Measurements from ENCODE around the gene MRPL2.
A peak's percentile ranks its signal among the peaks of the same experiment; 100 is the strongest.

MRPL2 gene

GRCh38 chr6:43077333-43077809, 18.1 kb upstream of the MRPL2 start:
- in situ Hi-C loops (cut with HindIII; ENCODE audit: low pct_unique_long_range_greater_than_20kb, low sequenced_read_pairs) = no loop called here
- no peak for DNase-seq (ENCODE audit: low read depth in 1 of 2, low spot score in 1 of 2)
- no peak for TF ChIP-seq JUND (IDR thresholded peaks at IDR 0.05; ENCODE audit: low read depth)

- DNase-seq (ENCODE audit: low read depth in 1 of 2, low spot score in 1 of 2) = peak in 1 of 2 experiments; percentile 42
- no peak for TF ChIP-seq JUND (IDR thresholded peaks at IDR 0.05; ENCODE audit: low read depth)
- in situ Hi-C loops (cut with HindIII; ENCODE audit: low pct_unique_long_range_greater_than_20kb, low sequenced_read_pairs) = no loop called here
Measured at GRCh38 chr6:43076464-43077332, 17.5 kb upstream of the MRPL2 start.

DNA sequence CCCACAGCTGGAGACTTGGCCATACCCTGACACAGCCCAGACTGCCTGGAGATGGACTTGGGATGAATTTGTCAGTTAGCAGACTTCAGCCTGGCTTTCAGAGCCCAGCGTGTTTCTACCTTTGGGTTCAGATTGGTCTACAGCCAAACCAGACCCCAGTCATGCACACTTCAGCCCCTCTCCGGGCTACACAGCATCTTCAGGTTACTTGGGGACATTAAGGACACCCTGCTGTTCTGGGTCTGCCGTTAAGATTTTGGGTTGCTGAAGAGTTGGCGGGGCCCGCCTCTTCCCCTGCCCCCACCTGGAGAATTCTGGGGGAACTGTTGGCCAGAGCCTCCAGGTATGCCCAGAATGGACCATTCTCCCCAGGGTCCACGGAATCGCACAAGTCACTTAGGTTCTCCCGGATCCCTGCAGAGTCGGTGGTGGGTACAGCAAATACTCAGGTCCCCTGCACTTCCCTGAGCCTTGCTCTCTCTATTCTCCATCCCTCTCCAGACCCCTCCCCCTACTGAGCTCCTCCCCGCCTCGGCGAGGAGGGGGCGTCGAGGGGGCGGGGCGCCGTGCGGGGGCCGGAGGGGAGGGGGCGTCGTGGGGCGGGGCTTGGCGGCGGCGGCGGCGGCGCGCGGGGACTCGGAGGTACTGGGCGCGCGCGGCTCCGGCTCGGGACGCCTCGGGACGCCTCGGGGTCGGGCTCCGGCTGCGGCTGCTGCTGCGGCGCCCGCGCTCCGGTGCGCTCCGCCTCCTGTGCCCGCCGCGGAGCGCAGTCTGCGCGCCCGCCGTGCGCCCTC, 16.6 kb upstream of the MRPL2 start, which contains the start of gene PTK7:
TSS of gene PTK7 (plus strand) at position 645 of the 794 bp plus-strand sequence. CDS start 175 bp downstream, outside the sequence.
- peak in 1 of 2 experiments; percentile 70 for DNase-seq (ENCODE audit: low read depth in 1 of 2, low spot score in 1 of 2)
- TF ChIP-seq JUND (IDR thresholded peaks at IDR 0.05; ENCODE audit: low read depth) = no peak
- in situ Hi-C loops (cut with HindIII; ENCODE audit: low pct_unique_long_range_greater_than_20kb, low sequenced_read_pairs) = no loop called here

DNA sequence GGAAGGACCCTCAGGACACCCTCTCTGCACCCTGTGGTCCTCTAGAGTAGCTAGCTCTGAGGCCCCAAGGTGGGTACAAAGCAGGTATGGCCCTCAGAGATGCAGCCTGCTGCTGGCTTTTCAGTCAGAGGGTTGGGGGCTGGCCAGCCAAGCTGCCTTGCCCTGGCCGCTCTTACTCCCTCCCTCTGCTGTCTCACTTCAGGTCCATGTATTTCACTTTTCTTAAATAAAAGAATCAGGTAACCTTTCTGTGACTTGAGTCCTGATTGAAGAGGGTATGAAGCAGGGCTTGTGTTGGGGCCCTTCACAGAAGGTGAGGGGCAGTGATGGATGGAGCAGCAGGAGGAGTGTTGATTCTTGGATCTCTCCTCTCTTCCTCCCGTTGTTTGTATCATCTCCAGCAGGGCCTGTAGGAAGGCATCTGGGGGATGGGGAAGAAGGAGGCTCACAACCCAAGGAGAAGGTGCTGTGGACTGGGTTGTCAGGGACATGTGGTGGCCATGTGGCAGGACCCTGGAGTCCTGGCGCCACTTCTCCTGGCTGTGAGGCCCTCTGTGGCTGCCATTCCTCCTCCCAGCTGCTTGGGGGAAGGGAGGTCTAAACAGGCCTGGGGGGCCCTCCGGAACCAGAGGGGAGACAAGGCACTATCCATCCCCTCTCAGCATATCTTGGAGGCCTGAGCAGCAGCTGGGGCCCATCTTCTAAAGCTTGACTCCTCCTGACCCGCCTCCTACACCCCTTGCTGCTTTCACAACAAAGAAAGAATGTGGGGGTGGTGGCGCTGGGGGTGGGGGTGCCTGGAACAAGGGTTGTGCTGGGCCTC, 15.8 kb upstream of the MRPL2 start:
- TF ChIP-seq JUND (IDR thresholded peaks at IDR 0.05; ENCODE audit: low read depth) = no peak
- no peak for DNase-seq (ENCODE audit: low read depth in 1 of 2, low spot score in 1 of 2)
- in situ Hi-C loops (cut with HindIII; ENCODE audit: low pct_unique_long_range_greater_than_20kb, low sequenced_read_pairs) = no loop called here

DNA sequence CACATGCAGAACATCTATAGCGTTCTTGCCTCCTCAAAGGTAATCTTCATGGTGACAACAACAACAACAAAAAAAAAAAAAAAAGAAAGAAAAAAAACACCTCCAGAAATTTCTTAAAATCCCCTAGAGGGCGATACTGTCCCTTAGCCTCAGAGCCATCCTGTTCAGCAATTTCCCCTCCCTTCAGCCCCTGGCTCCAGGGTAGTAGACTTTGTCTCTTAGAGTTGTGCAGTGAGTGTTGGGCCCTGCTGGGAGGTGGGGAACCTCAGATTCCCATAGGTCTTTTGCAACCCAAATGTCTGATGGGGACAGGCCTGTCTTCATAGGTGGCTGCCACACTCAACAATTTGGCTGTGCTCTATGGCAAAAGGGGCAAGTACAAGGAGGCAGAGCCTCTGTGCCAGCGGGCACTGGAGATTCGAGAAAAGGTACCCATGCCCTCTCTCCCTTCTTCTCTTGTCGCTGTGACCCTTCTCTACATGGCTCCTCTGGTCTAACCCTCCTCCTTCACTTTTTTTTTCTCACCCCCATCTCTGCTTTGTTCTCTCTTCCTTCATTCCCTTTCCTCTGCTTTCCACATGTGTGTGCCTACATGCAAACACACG, 10.9 kb upstream of the MRPL2 start:
- in situ Hi-C loops (cut with HindIII; ENCODE audit: low pct_unique_long_range_greater_than_20kb, low sequenced_read_pairs) = no loop called here
- no peak for TF ChIP-seq JUND (IDR thresholded peaks at IDR 0.05; ENCODE audit: low read depth)
- DNase-seq (ENCODE audit: low read depth in 1 of 2, low spot score in 1 of 2) = peak; percentile 66 to 75

DNA sequence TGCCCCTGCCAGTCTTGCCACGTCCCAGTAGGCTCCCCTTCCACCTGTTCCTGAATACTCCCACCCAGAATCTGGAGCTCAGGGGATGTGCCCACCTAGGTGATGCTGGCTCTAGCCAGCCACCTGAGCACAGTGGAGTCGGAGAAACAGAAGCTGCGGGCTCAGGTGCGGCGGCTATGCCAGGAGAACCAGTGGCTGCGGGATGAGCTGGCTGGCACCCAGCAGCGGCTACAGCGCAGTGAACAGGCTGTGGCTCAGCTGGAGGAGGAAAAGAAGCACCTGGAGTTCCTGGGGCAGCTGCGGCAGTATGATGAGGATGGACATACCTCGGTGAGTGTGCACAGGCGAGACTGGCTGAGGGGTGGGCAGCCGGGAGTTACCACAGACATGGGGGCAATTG, 3.6 kb upstream of the MRPL2 start:
- DNase-seq (ENCODE audit: low read depth in 1 of 2, low spot score in 1 of 2) = no peak
- in situ Hi-C loops (cut with HindIII; ENCODE audit: low pct_unique_long_range_greater_than_20kb, low sequenced_read_pairs) = no loop called here
- no peak for TF ChIP-seq JUND (IDR thresholded peaks at IDR 0.05; ENCODE audit: low read depth)

GRCh38 chr6:43061861-43062260, 2.6 kb upstream of the MRPL2 start:
- DNase-seq (ENCODE audit: low read depth in 1 of 2, low spot score in 1 of 2) = no peak
- no peak for TF ChIP-seq JUND (IDR thresholded peaks at IDR 0.05; ENCODE audit: low read depth)
- in situ Hi-C loops (cut with HindIII; ENCODE audit: low pct_unique_long_range_greater_than_20kb, low sequenced_read_pairs) = no loop called here

GRCh38 chr6:43060755-43061633, 1.8 kb upstream of the MRPL2 start:
- in situ Hi-C loops (cut with HindIII; ENCODE audit: low pct_unique_long_range_greater_than_20kb, low sequenced_read_pairs) = no loop called here
- no peak for DNase-seq (ENCODE audit: low read depth in 1 of 2, low spot score in 1 of 2)
- TF ChIP-seq JUND (IDR thresholded peaks at IDR 0.05; ENCODE audit: low read depth) = no peak

DNA sequence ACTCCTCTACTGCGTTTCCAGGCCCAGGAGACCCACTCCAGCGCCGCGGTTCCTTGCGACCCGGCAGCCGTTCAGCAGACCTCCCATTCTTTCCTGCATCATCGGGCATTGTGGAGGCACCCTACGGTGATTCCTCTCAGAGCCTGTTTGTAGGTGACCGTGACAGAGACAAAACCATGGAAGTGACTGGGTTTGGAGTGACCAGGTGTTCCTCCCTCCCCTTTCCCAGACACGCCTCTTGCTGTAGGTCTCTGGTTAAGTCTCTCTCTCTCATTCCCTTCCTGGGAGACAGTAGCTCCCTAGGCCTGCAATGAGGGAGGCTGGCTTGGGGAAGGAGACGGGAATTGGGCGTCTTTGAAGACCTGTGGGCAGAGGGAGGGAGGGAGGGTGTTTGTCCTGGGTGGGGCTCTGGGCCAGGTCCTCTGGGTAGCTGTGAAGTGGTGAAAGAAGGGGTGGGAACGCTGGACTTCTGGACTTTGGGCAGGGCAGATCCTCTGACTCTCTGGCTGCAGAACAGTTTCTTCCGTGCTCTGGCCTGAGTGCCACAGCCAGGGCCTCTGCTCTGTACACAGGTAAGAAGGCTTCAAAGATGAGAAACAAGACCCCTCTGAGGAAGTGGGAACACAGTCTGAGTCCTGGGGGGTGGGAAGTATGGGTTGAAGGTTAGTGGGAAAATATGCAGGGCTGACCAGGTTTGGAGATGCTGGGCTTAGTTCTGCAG, 960 bp upstream of the MRPL2 start:
- TF ChIP-seq JUND (IDR thresholded peaks at IDR 0.05; ENCODE audit: low read depth) = no peak
- in situ Hi-C loops (cut with HindIII; ENCODE audit: low pct_unique_long_range_greater_than_20kb, low sequenced_read_pairs) = no loop called here
- peak; percentile 72 to 81 for DNase-seq (ENCODE audit: low read depth in 1 of 2, low spot score in 1 of 2)

- no peak for TF ChIP-seq JUND (IDR thresholded peaks at IDR 0.05; ENCODE audit: low read depth)
- in situ Hi-C loops (cut with HindIII; ENCODE audit: low pct_unique_long_range_greater_than_20kb, low sequenced_read_pairs) = no loop called here
Measured at GRCh38 chr6:43058531-43058930, 703 bp downstream of the MRPL2 start.

More at GRCh38 chr6:43058531-43058930, 703 bp downstream of the MRPL2 start:
- no peak for DNase-seq (ENCODE audit: low read depth in 1 of 2, low spot score in 1 of 2)

Measured in T47D (cell line).